22Rv1 (cell line): ENCODE data around the gene MBP.

Experiments used
- ZFX ChIP-seq: fragments of 450-650 bp; IDR thresholded peaks from 2 replicates; pipeline ENCODE4 v1.6.1; 2017; ENCODE audit warnings: antibody characterized with exemption, borderline replicate concordance
- TF ChIP-seq, protein P1 (sequence below): fragments of 450-650 bp; IDR thresholded peaks from 2 replicates; pipeline ENCODE4 v1.5.1; 2017; ENCODE audit warnings: mild to moderate bottlenecking

DNA sequence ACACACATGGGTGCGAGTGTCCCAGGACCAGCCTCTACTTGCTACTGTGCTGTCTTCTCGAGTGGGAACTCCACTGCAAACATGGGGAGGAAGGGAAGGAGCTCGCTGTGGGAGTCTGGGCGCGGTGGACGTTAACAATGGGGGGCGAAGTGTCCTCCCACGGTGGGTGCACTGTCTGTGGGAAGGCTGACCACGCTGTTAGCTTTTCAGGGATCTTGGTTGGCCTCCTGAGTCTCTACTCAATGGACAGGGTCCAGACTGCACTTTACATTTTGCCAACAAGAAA lies 146.7 kb downstream of the MBP start:
- TF ChIP-seq, protein P1, sequence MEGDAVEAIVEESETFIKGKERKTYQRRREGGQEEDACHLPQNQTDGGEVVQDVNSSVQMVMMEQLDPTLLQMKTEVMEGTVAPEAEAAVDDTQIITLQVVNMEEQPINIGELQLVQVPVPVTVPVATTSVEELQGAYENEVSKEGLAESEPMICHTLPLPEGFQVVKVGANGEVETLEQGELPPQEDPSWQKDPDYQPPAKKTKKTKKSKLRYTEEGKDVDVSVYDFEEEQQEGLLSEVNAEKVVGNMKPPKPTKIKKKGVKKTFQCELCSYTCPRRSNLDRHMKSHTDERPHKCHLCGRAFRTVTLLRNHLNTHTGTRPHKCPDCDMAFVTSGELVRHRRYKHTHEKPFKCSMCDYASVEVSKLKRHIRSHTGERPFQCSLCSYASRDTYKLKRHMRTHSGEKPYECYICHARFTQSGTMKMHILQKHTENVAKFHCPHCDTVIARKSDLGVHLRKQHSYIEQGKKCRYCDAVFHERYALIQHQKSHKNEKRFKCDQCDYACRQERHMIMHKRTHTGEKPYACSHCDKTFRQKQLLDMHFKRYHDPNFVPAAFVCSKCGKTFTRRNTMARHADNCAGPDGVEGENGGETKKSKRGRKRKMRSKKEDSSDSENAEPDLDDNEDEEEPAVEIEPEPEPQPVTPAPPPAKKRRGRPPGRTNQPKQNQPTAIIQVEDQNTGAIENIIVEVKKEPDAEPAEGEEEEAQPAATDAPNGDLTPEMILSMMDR: no peak
- TF ChIP-seq ZFX: no peak
